ENCODE measurements around the gene RIMS3.
"Not testable (repeated sequence)": the region's sequence is repeated elsewhere in the genome, so short reads cannot be mapped to it uniquely, and the experiment has no call there.

The RIMS3 gene

DNA sequence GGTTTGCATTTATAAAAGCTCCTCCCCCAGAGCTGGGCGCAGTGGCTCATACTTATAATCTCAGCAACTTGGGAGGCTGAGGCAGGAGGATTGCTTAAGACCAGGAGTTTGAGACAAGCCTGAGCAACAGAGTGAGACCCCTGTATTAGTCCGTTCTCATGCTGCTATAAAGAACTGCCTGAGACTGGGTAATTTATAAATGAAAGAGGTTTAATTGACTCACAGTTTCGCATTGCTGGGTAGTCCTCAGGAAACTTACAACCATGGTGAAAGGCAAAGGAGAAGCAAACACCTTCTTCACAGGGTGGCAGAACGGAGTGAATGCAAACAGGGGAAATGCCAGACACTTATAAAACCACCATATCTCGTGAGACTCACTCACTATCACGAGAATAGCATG is 81.5 kb downstream of the RIMS3 start:
- DNase-seq: no peak

- no peak for DNase-seq
Observed at GRCh38 chr1:40582116-40582515, 83.4 kb downstream of the RIMS3 start.

- no peak for DNase-seq
Observed at GRCh38 chr1:40575336-40575735, 90.1 kb downstream of the RIMS3 start.

DNA sequence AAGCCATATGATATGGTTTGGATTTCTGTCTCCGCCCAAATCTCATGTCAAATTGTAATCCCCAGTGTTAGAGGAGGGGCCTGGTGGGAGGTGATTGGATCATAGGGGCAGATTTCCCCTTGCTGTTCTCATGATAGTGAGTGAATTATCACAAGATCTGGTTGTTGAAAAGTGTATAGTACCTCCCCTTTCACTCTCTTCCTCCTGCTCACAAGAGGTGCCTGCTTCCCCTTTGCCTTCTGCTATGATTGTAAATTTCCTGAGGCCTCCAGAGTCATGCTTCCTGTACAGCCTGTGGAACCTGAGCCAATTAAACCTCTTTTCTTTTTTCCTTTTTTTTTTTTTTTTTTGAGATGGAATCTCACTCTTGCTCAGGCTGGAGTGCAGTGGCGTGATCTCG is 90.7 kb downstream of the RIMS3 start:
- not testable (repeated sequence) for DNase-seq
